Erythroblast (primary cell): ENCODE data around the gene ARHGDIA.

Experiments
- GATA1 ChIP-seq: IDR thresholded peaks from 2 replicates; pipeline ENCODE4 v1.6.1; 2011; ENCODE audit warnings: low read depth, mild to moderate bottlenecking, control low read depth, low read length, moderate library complexity
- POLR2A ChIP-seq: IDR thresholded peaks from 2 replicates; pipeline ENCODE4 v1.6.1; 2011; ENCODE audit warnings: mild to moderate bottlenecking, low read length

- TF ChIP-seq POLR2A (no peak), GATA1 (no peak)
Measured at GRCh38 chr17:81878294-81878693, 7.2 kb upstream of the ARHGDIA start.
